H7 (cell line): ENCODE data around the gene UGDH. TPM values are rescaled to one million over a fixed set of nuclear protein-coding genes. Genes with fewer than 3 reads are reported as not detected.
"Not testable (repeated sequence)": the region's sequence is repeated elsewhere in the genome, so short reads cannot be mapped to it uniquely, and the experiment has no call there.

Source experiments
- DNase-seq: peaks from one replicate; pipeline ENCODE4 v3.0.0; 2012
- H3K27me3 ChIP-seq: 2 replicates; pipeline ENCODE4 v1.6.0; 2011; ENCODE audit warnings: mild to moderate bottlenecking, low read length; ENCODE audit not compliant: control insufficient read depth, insufficient read depth
- H3K36me3 ChIP-seq: replicated peaks from 2 replicates; pipeline ENCODE4 v1.5.1; 2011; ENCODE audit warnings: low read length; ENCODE audit not compliant: control insufficient read depth, insufficient read depth
- H3K4me3 ChIP-seq: 2 replicates; pipeline ENCODE4 v1.5.1; 2011; ENCODE audit warnings: low read depth, mild to moderate bottlenecking, control low read depth, low read length, moderate library complexity; ENCODE audit not compliant: insufficient read depth
- total RNA-seq: library from RNA; depleted of rRNA; stranded (reverse); fragments of >200 nt; shearing (Covaris generic); gene quantifications from 2 replicates; pipeline ENCODE4 v1.2.3, GENCODE V29; 2014

The UGDH gene
- total RNA-seq, 1 experiment from 2014 or later, result 38.4 TPM

GRCh38 chr4:39543034-39543433 lies 15.8 kb upstream of the UGDH start:
- Histone ChIP-seq H3K27me3 (no peaks in the 10 kb centered on the region), H3K36me3 (no peaks in the 10 kb centered on the region), H3K4me3 (no peak overlapping the region)
- no peak for DNase-seq

GRCh38 chr4:39542611-39543012 lies 15.4 kb upstream of the UGDH start:
- no peak for DNase-seq
- H3K27me3 ChIP-seq, result no peaks in the 10 kb centered on the region
- H3K4me3 ChIP-seq, result no peak overlapping the region
- no peaks in the 10 kb centered on the region for H3K36me3 ChIP-seq

GRCh38 chr4:39541987-39542610 lies 14.9 kb upstream of the UGDH start:
- DNase-seq, result no peak
- Histone ChIP-seq H3K27me3 (no peaks in the 10 kb centered on the region), H3K4me3 (no peak overlapping the region), H3K36me3 (no peaks in the 10 kb centered on the region)

- DNase-seq, result no peak
Measured at GRCh38 chr4:39539089-39539611, 11.9 kb upstream of the UGDH start.

GRCh38 chr4:39533541-39533940 lies 6.3 kb upstream of the UGDH start:
- Histone ChIP-seq H3K36me3 (peaks cover 11% of the 10 kb centered on the region), H3K4me3 (no peak overlapping the region), H3K27me3 (no peaks in the 10 kb centered on the region)
- DNase-seq, result no peak

More at GRCh38 chr4:39539089-39539611, 11.9 kb upstream of the UGDH start:
- Histone ChIP-seq H3K27me3 (no peaks in the 10 kb centered on the region), H3K36me3 (peaks cover 1% of the 10 kb centered on the region; the same call in 1 of the 2 replicates), H3K4me3 (no peak overlapping the region)

GRCh38 chr4:39532237-39532636 lies 5.0 kb upstream of the UGDH start:
- H3K4me3 ChIP-seq, DNase-seq, H3K27me3 ChIP-seq: not testable (repeated sequence)
- H3K36me3 ChIP-seq, result peaks cover 11% of the 10 kb centered on the region

GRCh38 chr4:39530682-39531081 lies 3.4 kb upstream of the UGDH start:
- DNase-seq, result no peak
- Histone ChIP-seq H3K27me3 (no peaks in the 10 kb centered on the region), H3K4me3 (no peak overlapping the region), H3K36me3 (peaks cover 11% of the 10 kb centered on the region)

GRCh38 chr4:39529534-39529933 lies 2.3 kb upstream of the UGDH start:
- no peak for DNase-seq
- Histone ChIP-seq H3K36me3 (peaks cover 10% of the 10 kb centered on the region), H3K4me3 (no peak overlapping the region), H3K27me3 (no peaks in the 10 kb centered on the region)

GRCh38 chr4:39528061-39528465 lies 824 bp upstream of the UGDH start:
- Histone ChIP-seq H3K27me3 (no peaks in the 10 kb centered on the region), H3K4me3 (peak overlapping the region; percentile 95), H3K36me3 (peaks cover 7% of the 10 kb centered on the region)
- no peak for DNase-seq

GRCh38 chr4:39526765-39527295 lies 409 bp downstream of the UGDH start:
- DNase-seq, result peak; percentile 87
- Histone ChIP-seq H3K27me3 (no peaks in the 10 kb centered on the region), H3K36me3 (peaks cover 3% of the 10 kb centered on the region), H3K4me3 (peak overlapping the region; percentile 95)

- Histone ChIP-seq H3K27me3 (no peaks in the 10 kb centered on the region), H3K4me3 (peak overlapping the region; percentile 95), H3K36me3 (no peaks in the 10 kb centered on the region; the same call in 1 of the 2 replicates)
- peak; percentile 36 for DNase-seq
Measured at GRCh38 chr4:39525822-39526690, 1.2 kb downstream of the UGDH start.

- Histone ChIP-seq H3K27me3 (no peaks in the 10 kb centered on the region), H3K36me3 (no peaks in the 10 kb centered on the region; the same call in 1 of the 2 replicates), H3K4me3 (no peak overlapping the region)
- DNase-seq, result no peak
Measured at GRCh38 chr4:39524161-39524957, 2.9 kb downstream of the UGDH start.

- H3K36me3 ChIP-seq, result peaks cover 2% of the 10 kb centered on the region
- DNase-seq, result no peak
- H3K4me3 ChIP-seq, result no peak overlapping the region
- no peaks in the 10 kb centered on the region for H3K27me3 ChIP-seq
Measured at GRCh38 chr4:39522068-39522467, 5.2 kb downstream of the UGDH start.

- Histone ChIP-seq H3K4me3 (no peak overlapping the region), H3K36me3 (peaks cover 2% of the 10 kb centered on the region), H3K27me3 (no peaks in the 10 kb centered on the region)
- no peak for DNase-seq
Measured at GRCh38 chr4:39521253-39521919, 5.9 kb downstream of the UGDH start.
